GM23338 (cell line): ENCODE measurements around the gene NEU3.

ENCODE experiments used
- CREB1 ChIP-seq: fragments of 250-450 bp; sonication (Bioruptor Pico); IDR thresholded peaks from 2 replicates; pipeline ENCODE4 v1.5.0; 2020; ENCODE audit warnings: low read depth, mild to moderate bottlenecking, moderate library complexity
- CTCF ChIP-seq, 2 experiments: fragments of 200-600 bp in 1 of 2; sonication (generic) in 1 of 2; conservative IDR thresholded peaks; 2 replicates each; pipeline versions ENCODE4 v1.5.1 to v1.6.1; 2016 to 2017; ENCODE audit warnings: antibody characterized with exemption in 2 of 2, low read depth in 2 of 2, mild to moderate bottlenecking in 2 of 2, moderate library complexity in 1 of 2
- JUNB ChIP-seq: IDR thresholded peaks from one replicate; pipeline ENCODE4 v1.6.1; 2016; ENCODE audit warnings: antibody characterized with exemption; ENCODE audit not compliant: unreplicated experiment
- POLR2AphosphoS5 ChIP-seq: IDR thresholded peaks from 2 replicates; pipeline ENCODE4 v1.6.1; 2016; ENCODE audit warnings: antibody characterized with exemption, low read depth

GRCh38 chr11:75028321-75028720 is 39.6 kb downstream of the NEU3 start:
- TF ChIP-seq CTCF (conservative IDR thresholded peaks at IDR 0.05; ENCODE audit: low read depth in 2 of 2) = no peak
- TF ChIP-seq POLR2AphosphoS5 = no peak
- TF ChIP-seq CREB1 (CRISPR knock-in tag) = no peak
- no peak for TF ChIP-seq JUNB
